Bronchial epithelial cell (primary cell): ENCODE measurements around the gene RAB10. TPM values are rescaled to one million over a fixed set of nuclear protein-coding genes. Genes with fewer than 3 reads are reported as not detected.
A peak's percentile ranks its signal among the peaks of the same experiment; 100 is the strongest.

ENCODE experiments used
- DNase-seq: peaks from one replicate; pipeline ENCODE4 v3.0.0-alpha.2; 2010; ENCODE audit warnings: low read depth
- FAIRE-seq: peaks from 2 replicates; lab custom pipeline; 2011; peaks lifted over from hg19 to GRCh38; lab: Jason Lieb, UNC
- H3K27me3 ChIP-seq: 2 replicates; pipeline ENCODE4 v1.5.1; 2011; ENCODE audit warnings: low read length; ENCODE audit not compliant: control insufficient read depth, insufficient read depth
- H3K36me3 ChIP-seq: 2 replicates; pipeline ENCODE4 v1.5.1; 2011; ENCODE audit warnings: low read length; ENCODE audit not compliant: control insufficient read depth, insufficient read depth
- H3K4me3 ChIP-seq: 2 replicates; pipeline ENCODE4 v1.5.1; 2011; ENCODE audit warnings: mild to moderate bottlenecking, low read depth, low read length, control low read depth
- CTCF ChIP-seq: IDR thresholded peaks from 2 replicates; pipeline ENCODE4 v1.5.1; 2011; ENCODE audit warnings: mild to moderate bottlenecking, moderate library complexity, low read length, control low read depth, inconsistent platforms; ENCODE audit not compliant: insufficient read depth, severe bottlenecking
- total RNA-seq: library from RNA; depleted of rRNA; stranded (reverse); fragments of >200 nt; gene quantifications from 2 replicates; pipeline ENCODE4 v1.2.1, GENCODE V29; 2014

The RAB10 gene
- 308 and 654 TPM in 2 replicates for total RNA-seq

GRCh38 chr2:26033818-26034636 lies at the start of gene RAB10:
Gene RAB10 (plus strand): TSS chr2:26034084. CDS start chr2:26034609, 525 bp downstream.
- H3K4me3 ChIP-seq: peak within 1 kb of the TSS; percentile 91
- H3K36me3 ChIP-seq: peaks cover 1% of the 10 kb centered on the region
- no peak for TF ChIP-seq CTCF
- H3K27me3 ChIP-seq: no peaks in the 10 kb centered on the region
- FAIRE-seq (no peak), DNase-seq (peak; percentile 96)

GRCh38 chr2:25988134-25988533 lies 45.8 kb upstream of the RAB10 start:
- H3K4me3 ChIP-seq: no peak overlapping the region
- H3K36me3 ChIP-seq: no peaks in the 10 kb centered on the region
- TF ChIP-seq CTCF: no peak
- DNase-seq (no peak), FAIRE-seq (no peak)
- H3K27me3 ChIP-seq: no peaks in the 10 kb centered on the region

GRCh38 chr2:25989154-25989553 lies 44.7 kb upstream of the RAB10 start:
- TF ChIP-seq CTCF: no peak
- FAIRE-seq: no peak

GRCh38 chr2:25991965-25992364 lies 41.9 kb upstream of the RAB10 start:
- DNase-seq: no peak
- FAIRE-seq: no peak
- Histone ChIP-seq H3K4me3 (no peak overlapping the region), H3K27me3 (no peaks in the 10 kb centered on the region), H3K36me3 (no peaks in the 10 kb centered on the region)
- no peak for TF ChIP-seq CTCF

More at GRCh38 chr2:25989154-25989553, 44.7 kb upstream of the RAB10 start:
- no peak overlapping the region for H3K4me3 ChIP-seq
- H3K27me3 ChIP-seq: no peaks in the 10 kb centered on the region
- no peaks in the 10 kb centered on the region for H3K36me3 ChIP-seq
- no peak for DNase-seq

GRCh38 chr2:25992556-25992955 lies 41.3 kb upstream of the RAB10 start:
- Histone ChIP-seq H3K27me3 (no peaks in the 10 kb centered on the region), H3K36me3 (no peaks in the 10 kb centered on the region), H3K4me3 (no peak overlapping the region)
- FAIRE-seq: no peak
- no peak for TF ChIP-seq CTCF
- DNase-seq: no peak
